IPS-20b (cell line): ENCODE measurements around the gene BEST4.
"Not testable (repeated sequence)": the region's sequence is repeated elsewhere in the genome, so short reads cannot be mapped to it uniquely, and the experiment has no call there.

Experiments used
- H3K27ac ChIP-seq: one replicate; pipeline ENCODE4 v1.5.1; 2013; ENCODE audit warnings: low read length
- H3K27me3 ChIP-seq: 2 replicates; pipeline ENCODE4 v1.6.1; 2013; ENCODE audit warnings: mild to moderate bottlenecking, low read length, inconsistent platforms; ENCODE audit not compliant: insufficient read depth
- H3K36me3 ChIP-seq: 2 replicates; pipeline ENCODE4 v1.6.1; 2013; ENCODE audit warnings: low read depth, mild to moderate bottlenecking, inconsistent platforms, low read length, moderate library complexity; ENCODE audit not compliant: insufficient read depth
- H3K4me1 ChIP-seq: 2 replicates; pipeline ENCODE4 v1.6.1; 2013; ENCODE audit warnings: mild to moderate bottlenecking, control low read depth, inconsistent platforms, low read length, moderate library complexity; ENCODE audit not compliant: insufficient read depth
- H3K4me3 ChIP-seq: 2 replicates; pipeline ENCODE4 v1.5.1; 2013; ENCODE audit warnings: mild to moderate bottlenecking, low read length, inconsistent platforms
- H3K9ac ChIP-seq: 2 replicates; pipeline ENCODE4 v1.6.1; 2013; ENCODE audit warnings: low read depth, mild to moderate bottlenecking, inconsistent platforms, low read length, moderate library complexity
- H3K9me3 ChIP-seq: 2 replicates; pipeline ENCODE4 v1.6.1; 2013; ENCODE audit warnings: mild to moderate bottlenecking, low read depth, low read length, inconsistent platforms; ENCODE audit not compliant: insufficient read depth

BEST4 gene

GRCh38 chr1:44826375-44827196 is 38.6 kb upstream of the BEST4 start:
- Histone ChIP-seq H3K36me3 (no peaks in the 10 kb centered on the region), H3K27ac (no peak overlapping the region), H3K9ac (no peak overlapping the region), H3K4me3 (no peak overlapping the region), H3K9me3 (no peaks in the 10 kb centered on the region), H3K4me1 (no peaks in the 10 kb centered on the region), H3K27me3 (no peaks in the 10 kb centered on the region)

- not testable (repeated sequence) for H3K27ac ChIP-seq, H3K4me1 ChIP-seq, H3K27me3 ChIP-seq, H3K36me3 ChIP-seq, H3K4me3 ChIP-seq, H3K9ac ChIP-seq, H3K9me3 ChIP-seq
Observed at GRCh38 chr1:44824392-44824791, 36.4 kb upstream of the BEST4 start.

- Histone ChIP-seq H3K9me3 (no peaks in the 10 kb centered on the region), H3K27ac (no peak overlapping the region), H3K36me3 (no peaks in the 10 kb centered on the region), H3K27me3 (no peaks in the 10 kb centered on the region), H3K4me1 (no peaks in the 10 kb centered on the region), H3K9ac (no peak overlapping the region), H3K4me3 (no peak overlapping the region)
Observed at GRCh38 chr1:44822981-44823451, 35.0 kb upstream of the BEST4 start.

GRCh38 chr1:44822131-44822701 is 34.2 kb upstream of the BEST4 start:
- no peaks in the 10 kb centered on the region for H3K27me3 ChIP-seq
- no peaks in the 10 kb centered on the region for H3K4me1 ChIP-seq
- no peaks in the 10 kb centered on the region for H3K36me3 ChIP-seq
- H3K9ac ChIP-seq: no peak overlapping the region
- H3K27ac ChIP-seq: no peak overlapping the region
- H3K9me3 ChIP-seq: no peaks in the 10 kb centered on the region
- H3K4me3 ChIP-seq: no peak overlapping the region

GRCh38 chr1:44821240-44821715 is 33.3 kb upstream of the BEST4 start:
- H3K36me3 ChIP-seq: no peaks in the 10 kb centered on the region
- H3K27me3 ChIP-seq: no peaks in the 10 kb centered on the region
- H3K4me1 ChIP-seq: no peaks in the 10 kb centered on the region
- no peak overlapping the region for H3K9ac ChIP-seq
- no peaks in the 10 kb centered on the region for H3K9me3 ChIP-seq
- no peak overlapping the region for H3K27ac ChIP-seq
- no peak overlapping the region for H3K4me3 ChIP-seq

GRCh38 chr1:44820328-44821239 is 32.6 kb upstream of the BEST4 start:
- Histone ChIP-seq H3K27ac (peak overlapping the region; percentile 84), H3K36me3 (no peaks in the 10 kb centered on the region), H3K4me3 (peak overlapping the region; percentile 70), H3K9ac (peak overlapping the region; percentile 89), H3K27me3 (no peaks in the 10 kb centered on the region), H3K4me1 (no peaks in the 10 kb centered on the region), H3K9me3 (no peaks in the 10 kb centered on the region)

GRCh38 chr1:44819608-44820327 is 31.8 kb upstream of the BEST4 start:
- Histone ChIP-seq H3K9ac (peak overlapping the region; percentile 89), H3K9me3 (no peaks in the 10 kb centered on the region), H3K4me3 (peak overlapping the region; percentile 70), H3K27me3 (no peaks in the 10 kb centered on the region), H3K4me1 (no peaks in the 10 kb centered on the region), H3K36me3 (no peaks in the 10 kb centered on the region), H3K27ac (peak overlapping the region; percentile 84)

- H3K4me1 ChIP-seq: no peaks in the 10 kb centered on the region
- no peak overlapping the region for H3K27ac ChIP-seq
Observed at GRCh38 chr1:44819196-44819607, 31.2 kb upstream of the BEST4 start.

GRCh38 chr1:44817771-44818495 is 30.0 kb upstream of the BEST4 start:
- H3K27ac ChIP-seq: no peak overlapping the region
- H3K4me1 ChIP-seq: no peaks in the 10 kb centered on the region
- no peak overlapping the region for H3K9ac ChIP-seq
- H3K36me3 ChIP-seq: no peaks in the 10 kb centered on the region
- no peak overlapping the region for H3K4me3 ChIP-seq
- no peaks in the 10 kb centered on the region for H3K27me3 ChIP-seq
- no peaks in the 10 kb centered on the region for H3K9me3 ChIP-seq

More at GRCh38 chr1:44819196-44819607, 31.2 kb upstream of the BEST4 start:
- Histone ChIP-seq H3K36me3 (no peaks in the 10 kb centered on the region), H3K9ac (peak overlapping the region; percentile 5; the same call in 1 of the 2 replicates), H3K27me3 (no peaks in the 10 kb centered on the region), H3K4me3 (peak overlapping the region; percentile 50), H3K9me3 (no peaks in the 10 kb centered on the region)

- no peak overlapping the region for H3K9ac ChIP-seq
- no peak overlapping the region for H3K27ac ChIP-seq
- H3K4me3 ChIP-seq: no peak overlapping the region
- no peaks in the 10 kb centered on the region for H3K36me3 ChIP-seq
- no peaks in the 10 kb centered on the region for H3K9me3 ChIP-seq
- no peaks in the 10 kb centered on the region for H3K27me3 ChIP-seq
- no peaks in the 10 kb centered on the region for H3K4me1 ChIP-seq
Observed at GRCh38 chr1:44817307-44817706, 29.3 kb upstream of the BEST4 start.
